ENCODE measurements around the gene SNRNP48.

Gene SNRNP48

GRCh38 chr6:7639427-7639826 is 49.4 kb downstream of the SNRNP48 start:
- Histone ChIP-seq H3K27me3 (ENCODE audit: control insufficient read depth in 1 of 2, insufficient read depth in 2 of 2, low read length in 2 of 2) (no peaks in the 10 kb centered on the region), H3K4me3 (ENCODE audit: low read depth in 1 of 2, low read length in 2 of 2) (no peak overlapping the region), H3K9ac (ENCODE audit: low read depth in 1 of 2, low read length in 2 of 2) (no peak overlapping the region), H3K9me3 (ENCODE audit: control insufficient read depth in 1 of 2, low read length in 2 of 2) (no peaks in the 10 kb centered on the region), H3K4me1 (ENCODE audit: control insufficient read depth in 1 of 2, insufficient read depth in 2 of 2, low read length in 2 of 2) (no peaks in the 10 kb centered on the region), H3K27ac (ENCODE audit: low read depth, low read length) (no peak overlapping the region), H3K36me3 (ENCODE audit: control insufficient read depth in 1 of 2, insufficient read depth in 2 of 2, low read length in 2 of 2) (no peaks in the 10 kb centered on the region)

- H3K27me3 ChIP-seq (ENCODE audit: control insufficient read depth in 1 of 2, insufficient read depth in 2 of 2, low read length in 2 of 2) = no peaks in the 10 kb centered on the region
- H3K36me3 ChIP-seq (ENCODE audit: control insufficient read depth in 1 of 2, insufficient read depth in 2 of 2, low read length in 2 of 2) = no peaks in the 10 kb centered on the region
- no peaks in the 10 kb centered on the region for H3K9me3 ChIP-seq (ENCODE audit: control insufficient read depth in 1 of 2, low read length in 2 of 2)
- no peak overlapping the region for H3K27ac ChIP-seq (ENCODE audit: low read depth, low read length)
- H3K9ac ChIP-seq (ENCODE audit: low read depth in 1 of 2, low read length in 2 of 2) = no peak overlapping the region
- no peaks in the 10 kb centered on the region for H3K4me1 ChIP-seq (ENCODE audit: control insufficient read depth in 1 of 2, insufficient read depth in 2 of 2, low read length in 2 of 2)
- H3K4me3 ChIP-seq (ENCODE audit: low read depth in 1 of 2, low read length in 2 of 2) = no peak overlapping the region
Measured at GRCh38 chr6:7640016-7640415, 50.0 kb downstream of the SNRNP48 start.

- Histone ChIP-seq H3K9me3 (ENCODE audit: control insufficient read depth in 1 of 2, low read length in 2 of 2) (no peaks in the 10 kb centered on the region), H3K9ac (ENCODE audit: low read depth in 1 of 2, low read length in 2 of 2) (no peak overlapping the region), H3K4me1 (ENCODE audit: control insufficient read depth in 1 of 2, insufficient read depth in 2 of 2, low read length in 2 of 2) (no peaks in the 10 kb centered on the region), H3K4me3 (ENCODE audit: low read depth in 1 of 2, low read length in 2 of 2) (no peak overlapping the region), H3K27me3 (ENCODE audit: control insufficient read depth in 1 of 2, insufficient read depth in 2 of 2, low read length in 2 of 2) (no peaks in the 10 kb centered on the region), H3K36me3 (ENCODE audit: control insufficient read depth in 1 of 2, insufficient read depth in 2 of 2, low read length in 2 of 2) (no peaks in the 10 kb centered on the region), H3K27ac (ENCODE audit: low read depth, low read length) (no peak overlapping the region)
Measured at GRCh38 chr6:7640607-7641577, 50.9 kb downstream of the SNRNP48 start.

- H3K27me3 ChIP-seq (ENCODE audit: control insufficient read depth in 1 of 2, insufficient read depth in 2 of 2, low read length in 2 of 2) = no peaks in the 10 kb centered on the region
- H3K27ac ChIP-seq (ENCODE audit: low read depth, low read length) = no peak overlapping the region
- H3K9me3 ChIP-seq (ENCODE audit: control insufficient read depth in 1 of 2, low read length in 2 of 2) = no peaks in the 10 kb centered on the region
- H3K36me3 ChIP-seq (ENCODE audit: control insufficient read depth in 1 of 2, insufficient read depth in 2 of 2, low read length in 2 of 2) = no peaks in the 10 kb centered on the region
- no peaks in the 10 kb centered on the region for H3K4me1 ChIP-seq (ENCODE audit: control insufficient read depth in 1 of 2, insufficient read depth in 2 of 2, low read length in 2 of 2)
- no peak overlapping the region for H3K4me3 ChIP-seq (ENCODE audit: low read depth in 1 of 2, low read length in 2 of 2)
- H3K9ac ChIP-seq (ENCODE audit: low read depth in 1 of 2, low read length in 2 of 2) = no peak overlapping the region
Measured at GRCh38 chr6:7642791-7643190, 52.8 kb downstream of the SNRNP48 start.

- no peaks in the 10 kb centered on the region for H3K27me3 ChIP-seq (ENCODE audit: control insufficient read depth in 1 of 2, insufficient read depth in 2 of 2, low read length in 2 of 2)
- no peak overlapping the region for H3K9ac ChIP-seq (ENCODE audit: low read depth in 1 of 2, low read length in 2 of 2)
- no peak overlapping the region for H3K4me3 ChIP-seq (ENCODE audit: low read depth in 1 of 2, low read length in 2 of 2)
- no peak overlapping the region for H3K27ac ChIP-seq (ENCODE audit: low read depth, low read length)
- no peaks in the 10 kb centered on the region for H3K36me3 ChIP-seq (ENCODE audit: control insufficient read depth in 1 of 2, insufficient read depth in 2 of 2, low read length in 2 of 2)
- H3K9me3 ChIP-seq (ENCODE audit: control insufficient read depth in 1 of 2, low read length in 2 of 2) = no peaks in the 10 kb centered on the region
- no peaks in the 10 kb centered on the region for H3K4me1 ChIP-seq (ENCODE audit: control insufficient read depth in 1 of 2, insufficient read depth in 2 of 2, low read length in 2 of 2)
Measured at GRCh38 chr6:7644417-7644816, 54.4 kb downstream of the SNRNP48 start.

GRCh38 chr6:7646394-7646793 is 56.4 kb downstream of the SNRNP48 start:
- no peak overlapping the region for H3K27ac ChIP-seq (ENCODE audit: low read depth, low read length)
- H3K4me1 ChIP-seq (ENCODE audit: control insufficient read depth in 1 of 2, insufficient read depth in 2 of 2, low read length in 2 of 2) = no peaks in the 10 kb centered on the region
- H3K4me3 ChIP-seq (ENCODE audit: low read depth in 1 of 2, low read length in 2 of 2) = no peak overlapping the region
- no peak overlapping the region for H3K9ac ChIP-seq (ENCODE audit: low read depth in 1 of 2, low read length in 2 of 2)
- no peaks in the 10 kb centered on the region for H3K9me3 ChIP-seq (ENCODE audit: control insufficient read depth in 1 of 2, low read length in 2 of 2)
- no peaks in the 10 kb centered on the region for H3K27me3 ChIP-seq (ENCODE audit: control insufficient read depth in 1 of 2, insufficient read depth in 2 of 2, low read length in 2 of 2)
- H3K36me3 ChIP-seq (ENCODE audit: control insufficient read depth in 1 of 2, insufficient read depth in 2 of 2, low read length in 2 of 2) = no peaks in the 10 kb centered on the region

GRCh38 chr6:7647504-7647903 is 57.5 kb downstream of the SNRNP48 start:
- Histone ChIP-seq H3K4me1 (ENCODE audit: control insufficient read depth in 1 of 2, insufficient read depth in 2 of 2, low read length in 2 of 2) (no peaks in the 10 kb centered on the region), H3K4me3 (ENCODE audit: low read depth in 1 of 2, low read length in 2 of 2) (no peak overlapping the region), H3K9ac (ENCODE audit: low read depth in 1 of 2, low read length in 2 of 2) (no peak overlapping the region)

GRCh38 chr6:7649037-7649810 is 59.2 kb downstream of the SNRNP48 start:
- Histone ChIP-seq H3K27ac (ENCODE audit: low read depth, low read length) (no peak overlapping the region), H3K36me3 (ENCODE audit: control insufficient read depth in 1 of 2, insufficient read depth in 2 of 2, low read length in 2 of 2) (no peaks in the 10 kb centered on the region), H3K4me1 (ENCODE audit: control insufficient read depth in 1 of 2, insufficient read depth in 2 of 2, low read length in 2 of 2) (no peaks in the 10 kb centered on the region), H3K9ac (ENCODE audit: low read depth in 1 of 2, low read length in 2 of 2) (no peak overlapping the region), H3K4me3 (ENCODE audit: low read depth in 1 of 2, low read length in 2 of 2) (no peak overlapping the region), H3K27me3 (ENCODE audit: control insufficient read depth in 1 of 2, insufficient read depth in 2 of 2, low read length in 2 of 2) (peaks cover 3 to 5% of the 10 kb centered on the region in 2 donors), H3K9me3 (ENCODE audit: control insufficient read depth in 1 of 2, low read length in 2 of 2) (no peaks in the 10 kb centered on the region)

More at GRCh38 chr6:7647504-7647903, 57.5 kb downstream of the SNRNP48 start:
- H3K27me3 ChIP-seq (ENCODE audit: control insufficient read depth in 1 of 2, insufficient read depth in 2 of 2, low read length in 2 of 2) = no peaks in the 10 kb centered on the region
- H3K36me3 ChIP-seq (ENCODE audit: control insufficient read depth in 1 of 2, insufficient read depth in 2 of 2, low read length in 2 of 2) = no peaks in the 10 kb centered on the region
- no peak overlapping the region for H3K27ac ChIP-seq (ENCODE audit: low read depth, low read length)
- H3K9me3 ChIP-seq (ENCODE audit: control insufficient read depth in 1 of 2, low read length in 2 of 2) = no peaks in the 10 kb centered on the region

- Histone ChIP-seq H3K36me3 (ENCODE audit: control insufficient read depth in 1 of 2, insufficient read depth in 2 of 2, low read length in 2 of 2) (no peaks in the 10 kb centered on the region), H3K27ac (ENCODE audit: low read depth, low read length) (no peak overlapping the region), H3K4me3 (ENCODE audit: low read depth in 1 of 2, low read length in 2 of 2) (no peak overlapping the region), H3K27me3 (ENCODE audit: control insufficient read depth in 1 of 2, insufficient read depth in 2 of 2, low read length in 2 of 2) (peaks cover 3 to 5% of the 10 kb centered on the region in 2 donors), H3K4me1 (ENCODE audit: control insufficient read depth in 1 of 2, insufficient read depth in 2 of 2, low read length in 2 of 2) (no peaks in the 10 kb centered on the region), H3K9me3 (ENCODE audit: control insufficient read depth in 1 of 2, low read length in 2 of 2) (no peaks in the 10 kb centered on the region), H3K9ac (ENCODE audit: low read depth in 1 of 2, low read length in 2 of 2) (no peak overlapping the region)
Measured at GRCh38 chr6:7650878-7651277, 60.9 kb downstream of the SNRNP48 start.

GRCh38 chr6:7652957-7653356 is 63.0 kb downstream of the SNRNP48 start:
- Histone ChIP-seq H3K36me3 (ENCODE audit: control insufficient read depth in 1 of 2, insufficient read depth in 2 of 2, low read length in 2 of 2) (no peaks in the 10 kb centered on the region), H3K9ac (ENCODE audit: low read depth in 1 of 2, low read length in 2 of 2) (no peak overlapping the region), H3K4me1 (ENCODE audit: control insufficient read depth in 1 of 2, insufficient read depth in 2 of 2, low read length in 2 of 2) (no peaks in the 10 kb centered on the region), H3K27ac (ENCODE audit: low read depth, low read length) (no peak overlapping the region), H3K9me3 (ENCODE audit: control insufficient read depth in 1 of 2, low read length in 2 of 2) (no peaks in the 10 kb centered on the region), H3K4me3 (ENCODE audit: low read depth in 1 of 2, low read length in 2 of 2) (no peak overlapping the region), H3K27me3 (ENCODE audit: control insufficient read depth in 1 of 2, insufficient read depth in 2 of 2, low read length in 2 of 2) (peaks cover 3 to 5% of the 10 kb centered on the region in 2 donors)

All from duodenal mucosa (tissue), 2 donors.